ENCODE results near the gene EEF1A2.

Gene EEF1A2

DNA sequence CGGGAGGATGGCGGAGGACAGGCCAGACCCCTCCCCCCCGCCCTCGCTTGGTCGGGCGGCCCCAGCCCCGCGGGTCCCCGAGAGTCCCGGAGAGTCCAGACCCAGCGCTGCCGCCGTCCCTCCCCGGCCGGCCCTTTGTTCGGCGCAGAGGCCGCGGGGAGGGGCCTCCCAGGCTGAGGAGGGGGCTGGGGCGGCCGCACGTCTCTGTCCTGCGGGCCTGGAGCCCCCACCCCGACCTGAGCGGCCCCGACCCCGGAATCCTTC, 27.2 kb downstream of the EEF1A2 start:
- TF ChIP-seq TOX (CRISPR knock-in tag; IDR thresholded peaks at IDR 0.05; ENCODE audit: borderline replicate concordance) (no peak), ZNF70 (CRISPR knock-in tag; IDR thresholded peaks at IDR 0.05) (no peak), ZFP3 (CRISPR knock-in tag; IDR thresholded peaks at IDR 0.05) (no peak)
- ATAC-seq, result no peak

DNA sequence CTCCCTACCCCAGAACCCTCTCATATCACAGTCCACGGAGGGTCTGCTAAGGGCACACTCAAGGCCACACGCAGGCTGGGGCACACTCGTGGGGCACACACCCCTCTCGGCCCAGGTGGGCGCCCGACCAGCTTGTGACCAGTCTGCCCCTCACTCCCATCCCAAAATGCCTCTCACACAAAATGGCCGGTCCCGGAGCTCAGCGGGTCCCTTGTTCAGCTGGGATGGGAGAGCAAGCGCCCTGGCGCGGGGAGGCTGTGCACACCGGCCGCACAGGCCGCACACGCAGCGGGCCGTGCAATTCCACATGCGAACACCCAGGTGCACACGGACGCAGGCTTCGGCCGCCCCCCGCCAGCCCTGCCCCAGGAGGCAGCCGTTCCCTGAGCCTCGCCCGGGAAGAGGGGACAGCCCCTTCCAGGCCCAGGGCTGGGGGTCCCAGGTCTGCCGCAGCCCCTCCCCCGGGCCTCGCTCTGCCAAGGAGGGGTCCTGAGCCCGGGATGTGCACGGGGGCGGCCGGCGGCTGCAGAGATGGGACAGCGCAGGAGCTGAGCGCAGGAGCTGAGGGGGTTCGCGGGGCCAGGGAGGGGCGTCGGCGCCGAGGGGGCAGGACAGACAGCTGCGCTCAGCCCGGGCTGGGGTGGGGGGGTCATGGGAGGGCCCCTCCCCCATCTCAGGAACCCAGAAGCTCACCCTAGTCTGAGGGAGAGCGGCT, 27.7 kb downstream of the EEF1A2 start:
- no peak; the same call in 2 of the 3 replicates for ATAC-seq
- TF ChIP-seq ZFP30 (CRISPR knock-in tag; IDR thresholded peaks at IDR 0.05) (no peak), SNAI2 (CRISPR knock-in tag; IDR thresholded peaks at IDR 0.05) (no peak), OSR1 (CRISPR knock-in tag; IDR thresholded peaks at IDR 0.05) (no peak), TCF4 (CRISPR knock-in tag; IDR thresholded peaks at IDR 0.05; ENCODE audit: borderline replicate concordance) (no peak), RARB (CRISPR knock-in tag; IDR thresholded peaks at IDR 0.05) (no peak), CSDC2 (CRISPR knock-in tag; IDR thresholded peaks at IDR 0.05) (no peak), BACH2 (CRISPR knock-in tag; IDR thresholded peaks at IDR 0.05; ENCODE audit: borderline replicate concordance) (no peak), ZNF8 (CRISPR knock-in tag; IDR thresholded peaks at IDR 0.05) (no peak), ZFP3 (CRISPR knock-in tag; IDR thresholded peaks at IDR 0.05) (no peak), CREB5 (CRISPR knock-in tag; IDR thresholded peaks at IDR 0.05; ENCODE audit: low read depth) (no peak), ZNF70 (CRISPR knock-in tag; IDR thresholded peaks at IDR 0.05) (no peak), ISL1 (CRISPR knock-in tag; IDR thresholded peaks at IDR 0.05) (no peak), ZNF565 (CRISPR knock-in tag; conservative IDR thresholded peaks at IDR 0.05; ENCODE audit: low read depth) (no peak), ARNTL (CRISPR knock-in tag; IDR thresholded peaks at IDR 0.05; ENCODE audit: borderline replicate concordance, low read depth) (no peak), TOX (CRISPR knock-in tag; IDR thresholded peaks at IDR 0.05; ENCODE audit: borderline replicate concordance) (no peak)
- TF ChIP-seq, protein P1, sequence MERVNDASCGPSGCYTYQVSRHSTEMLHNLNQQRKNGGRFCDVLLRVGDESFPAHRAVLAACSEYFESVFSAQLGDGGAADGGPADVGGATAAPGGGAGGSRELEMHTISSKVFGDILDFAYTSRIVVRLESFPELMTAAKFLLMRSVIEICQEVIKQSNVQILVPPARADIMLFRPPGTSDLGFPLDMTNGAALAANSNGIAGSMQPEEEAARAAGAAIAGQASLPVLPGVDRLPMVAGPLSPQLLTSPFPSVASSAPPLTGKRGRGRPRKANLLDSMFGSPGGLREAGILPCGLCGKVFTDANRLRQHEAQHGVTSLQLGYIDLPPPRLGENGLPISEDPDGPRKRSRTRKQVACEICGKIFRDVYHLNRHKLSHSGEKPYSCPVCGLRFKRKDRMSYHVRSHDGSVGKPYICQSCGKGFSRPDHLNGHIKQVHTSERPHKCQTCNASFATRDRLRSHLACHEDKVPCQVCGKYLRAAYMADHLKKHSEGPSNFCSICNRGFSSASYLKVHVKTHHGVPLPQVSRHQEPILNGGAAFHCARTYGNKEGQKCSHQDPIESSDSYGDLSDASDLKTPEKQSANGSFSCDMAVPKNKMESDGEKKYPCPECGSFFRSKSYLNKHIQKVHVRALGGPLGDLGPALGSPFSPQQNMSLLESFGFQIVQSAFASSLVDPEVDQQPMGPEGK (CRISPR knock-in tag; IDR thresholded peaks at IDR 0.05; ENCODE audit: borderline replicate concordance), result no peak
- TF ChIP-seq, protein P2, sequence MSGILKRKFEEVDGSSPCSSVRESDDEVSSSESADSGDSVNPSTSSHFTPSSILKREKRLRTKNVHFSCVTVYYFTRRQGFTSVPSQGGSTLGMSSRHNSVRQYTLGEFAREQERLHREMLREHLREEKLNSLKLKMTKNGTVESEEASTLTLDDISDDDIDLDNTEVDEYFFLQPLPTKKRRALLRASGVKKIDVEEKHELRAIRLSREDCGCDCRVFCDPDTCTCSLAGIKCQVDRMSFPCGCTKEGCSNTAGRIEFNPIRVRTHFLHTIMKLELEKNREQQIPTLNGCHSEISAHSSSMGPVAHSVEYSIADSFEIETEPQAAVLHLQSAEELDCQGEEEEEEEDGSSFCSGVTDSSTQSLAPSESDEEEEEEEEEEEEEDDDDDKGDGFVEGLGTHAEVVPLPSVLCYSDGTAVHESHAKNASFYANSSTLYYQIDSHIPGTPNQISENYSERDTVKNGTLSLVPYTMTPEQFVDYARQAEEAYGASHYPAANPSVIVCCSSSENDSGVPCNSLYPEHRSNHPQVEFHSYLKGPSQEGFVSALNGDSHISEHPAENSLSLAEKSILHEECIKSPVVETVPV (CRISPR knock-in tag; IDR thresholded peaks at IDR 0.05), result no peak
- TF ChIP-seq, protein P3, sequence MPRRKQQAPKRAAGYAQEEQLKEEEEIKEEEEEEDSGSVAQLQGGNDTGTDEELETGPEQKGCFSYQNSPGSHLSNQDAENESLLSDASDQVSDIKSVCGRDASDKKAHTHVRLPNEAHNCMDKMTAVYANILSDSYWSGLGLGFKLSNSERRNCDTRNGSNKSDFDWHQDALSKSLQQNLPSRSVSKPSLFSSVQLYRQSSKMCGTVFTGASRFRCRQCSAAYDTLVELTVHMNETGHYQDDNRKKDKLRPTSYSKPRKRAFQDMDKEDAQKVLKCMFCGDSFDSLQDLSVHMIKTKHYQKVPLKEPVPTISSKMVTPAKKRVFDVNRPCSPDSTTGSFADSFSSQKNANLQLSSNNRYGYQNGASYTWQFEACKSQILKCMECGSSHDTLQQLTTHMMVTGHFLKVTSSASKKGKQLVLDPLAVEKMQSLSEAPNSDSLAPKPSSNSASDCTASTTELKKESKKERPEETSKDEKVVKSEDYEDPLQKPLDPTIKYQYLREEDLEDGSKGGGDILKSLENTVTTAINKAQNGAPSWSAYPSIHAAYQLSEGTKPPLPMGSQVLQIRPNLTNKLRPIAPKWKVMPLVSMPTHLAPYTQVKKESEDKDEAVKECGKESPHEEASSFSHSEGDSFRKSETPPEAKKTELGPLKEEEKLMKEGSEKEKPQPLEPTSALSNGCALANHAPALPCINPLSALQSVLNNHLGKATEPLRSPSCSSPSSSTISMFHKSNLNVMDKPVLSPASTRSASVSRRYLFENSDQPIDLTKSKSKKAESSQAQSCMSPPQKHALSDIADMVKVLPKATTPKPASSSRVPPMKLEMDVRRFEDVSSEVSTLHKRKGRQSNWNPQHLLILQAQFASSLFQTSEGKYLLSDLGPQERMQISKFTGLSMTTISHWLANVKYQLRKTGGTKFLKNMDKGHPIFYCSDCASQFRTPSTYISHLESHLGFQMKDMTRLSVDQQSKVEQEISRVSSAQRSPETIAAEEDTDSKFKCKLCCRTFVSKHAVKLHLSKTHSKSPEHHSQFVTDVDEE (CRISPR knock-in tag; IDR thresholded peaks at IDR 0.05), result no peak
- TF ChIP-seq, protein P4, sequence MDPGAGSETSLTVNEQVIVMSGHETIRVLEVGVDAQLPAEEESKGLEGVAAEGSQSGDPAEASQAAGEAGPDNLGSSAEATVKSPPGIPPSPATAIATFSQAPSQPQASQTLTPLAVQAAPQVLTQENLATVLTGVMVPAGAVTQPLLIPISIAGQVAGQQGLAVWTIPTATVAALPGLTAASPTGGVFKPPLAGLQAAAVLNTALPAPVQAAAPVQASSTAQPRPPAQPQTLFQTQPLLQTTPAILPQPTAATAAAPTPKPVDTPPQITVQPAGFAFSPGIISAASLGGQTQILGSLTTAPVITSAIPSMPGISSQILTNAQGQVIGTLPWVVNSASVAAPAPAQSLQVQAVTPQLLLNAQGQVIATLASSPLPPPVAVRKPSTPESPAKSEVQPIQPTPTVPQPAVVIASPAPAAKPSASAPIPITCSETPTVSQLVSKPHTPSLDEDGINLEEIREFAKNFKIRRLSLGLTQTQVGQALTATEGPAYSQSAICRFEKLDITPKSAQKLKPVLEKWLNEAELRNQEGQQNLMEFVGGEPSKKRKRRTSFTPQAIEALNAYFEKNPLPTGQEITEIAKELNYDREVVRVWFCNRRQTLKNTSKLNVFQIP (CRISPR knock-in tag; IDR thresholded peaks at IDR 0.05; ENCODE audit: borderline replicate concordance, low read depth), result no peak

GRCh38 chr20:63470410-63470809, 28.5 kb downstream of the EEF1A2 start:
- no peak for ATAC-seq
- TF ChIP-seq ZFP30 (CRISPR knock-in tag; IDR thresholded peaks at IDR 0.05), result no peak
- no peak for TF ChIP-seq ARNTL (CRISPR knock-in tag; IDR thresholded peaks at IDR 0.05; ENCODE audit: borderline replicate concordance, low read depth)
- TF ChIP-seq ISL1 (CRISPR knock-in tag; IDR thresholded peaks at IDR 0.05), result no peak
- TF ChIP-seq TOX (CRISPR knock-in tag; IDR thresholded peaks at IDR 0.05; ENCODE audit: borderline replicate concordance), result no peak
- no peak for TF ChIP-seq ZC3H10 (CRISPR knock-in tag; IDR thresholded peaks at IDR 0.05)
- TF ChIP-seq SNAI2 (CRISPR knock-in tag; IDR thresholded peaks at IDR 0.05), result no peak
- TF ChIP-seq OSR1 (CRISPR knock-in tag; IDR thresholded peaks at IDR 0.05), result no peak
- no peak for TF ChIP-seq PPARA (CRISPR knock-in tag; IDR thresholded peaks at IDR 0.05; ENCODE audit: borderline replicate concordance)
- no peak for TF ChIP-seq ZFP3 (CRISPR knock-in tag; IDR thresholded peaks at IDR 0.05)
- no peak for TF ChIP-seq BACH2 (CRISPR knock-in tag; IDR thresholded peaks at IDR 0.05; ENCODE audit: borderline replicate concordance)
- TF ChIP-seq, protein P4 (CRISPR knock-in tag; IDR thresholded peaks at IDR 0.05; ENCODE audit: borderline replicate concordance, low read depth), result no peak
- no peak for TF ChIP-seq GLIS3 (CRISPR knock-in tag; IDR thresholded peaks at IDR 0.05)
- no peak for TF ChIP-seq TCF4 (CRISPR knock-in tag; IDR thresholded peaks at IDR 0.05; ENCODE audit: borderline replicate concordance)
- no peak for TF ChIP-seq ESRRG (CRISPR knock-in tag; IDR thresholded peaks at IDR 0.05)

Data from SK-N-SH treated with all-trans-retinoic acid at 6 μM for 48 hours (cell line).